C4-2B (cell line): ENCODE results near the gene SPRED2.

Source experiments
- CTCF ChIP-seq: fragments of 450-650 bp; conservative IDR thresholded peaks from 2 replicates; pipeline ENCODE4 v1.5.1; 2017; ENCODE audit warnings: mild to moderate bottlenecking
- ZFX ChIP-seq: fragments of 450-650 bp; IDR thresholded peaks from 2 replicates; pipeline ENCODE4 v1.6.1; 2017

GRCh38 chr2:65361623-65362022 is 70.8 kb downstream of the SPRED2 start:
- TF ChIP-seq CTCF, result no peak
- no peak for TF ChIP-seq ZFX
